SH-SY5Y (cell line): ENCODE measurements around the gene MOSMO.

Experiments
- GATA2 ChIP-seq: IDR thresholded peaks from 2 replicates; pipeline ENCODE4 v1.6.1; 2011; ENCODE audit warnings: mild to moderate bottlenecking, low read depth, low read length
- GATA3 ChIP-seq: IDR thresholded peaks from 2 replicates; pipeline ENCODE4 v1.6.1; 2011; ENCODE audit warnings: low read depth, mild to moderate bottlenecking, low read length, moderate library complexity

The MOSMO gene

GRCh38 chr16:22124583-22125284 lies 116.8 kb downstream of the MOSMO start:
- TF ChIP-seq GATA3 (no peak), GATA2 (no peak)

DNA sequence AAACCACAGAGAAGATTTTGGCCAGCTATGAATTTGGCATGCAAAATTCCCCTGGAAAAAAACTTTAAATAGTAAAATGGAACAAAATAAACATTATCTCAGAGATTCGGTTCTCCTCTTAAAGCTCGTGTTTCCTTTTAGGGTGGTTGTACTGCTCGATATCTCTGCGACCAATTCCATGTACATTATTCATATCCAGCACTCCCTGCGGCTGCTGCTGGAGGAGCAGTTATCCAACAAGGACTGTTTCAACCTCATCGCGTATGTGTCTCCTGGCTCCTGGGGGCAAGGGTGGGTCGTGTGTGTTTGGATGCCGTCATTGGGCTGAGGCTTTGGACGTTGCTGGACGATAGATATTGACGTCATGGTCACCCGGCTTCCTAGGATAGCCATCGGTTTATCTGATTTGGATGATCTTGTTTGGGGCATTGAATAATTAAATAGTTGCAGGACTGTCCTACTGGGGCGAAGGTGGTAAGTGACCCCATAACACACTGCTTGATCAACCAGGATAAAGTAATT lies 118.2 kb downstream of the MOSMO start:
- TF ChIP-seq GATA2 (no peak), GATA3 (no peak)

DNA sequence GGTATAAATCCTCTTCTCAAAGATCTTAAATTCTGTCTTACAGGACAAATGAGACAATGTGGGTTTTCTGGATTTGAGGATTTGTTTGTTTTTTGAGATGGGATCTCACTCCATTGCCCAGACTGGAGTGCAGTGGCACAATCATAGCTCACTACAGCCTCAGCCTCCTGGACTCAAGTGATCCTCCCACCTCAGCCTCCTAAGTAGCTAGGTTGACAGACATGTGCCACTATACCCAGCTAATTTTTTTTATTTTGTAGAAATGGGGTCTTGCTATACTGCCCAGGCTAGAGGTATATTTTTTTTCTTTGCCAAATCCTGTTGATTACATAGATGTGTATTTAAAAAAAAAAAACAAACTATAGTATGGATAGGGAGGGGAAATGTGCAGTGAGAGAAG lies 122.6 kb downstream of the MOSMO start:
- TF ChIP-seq GATA2 (no peak), GATA3 (no peak)

DNA sequence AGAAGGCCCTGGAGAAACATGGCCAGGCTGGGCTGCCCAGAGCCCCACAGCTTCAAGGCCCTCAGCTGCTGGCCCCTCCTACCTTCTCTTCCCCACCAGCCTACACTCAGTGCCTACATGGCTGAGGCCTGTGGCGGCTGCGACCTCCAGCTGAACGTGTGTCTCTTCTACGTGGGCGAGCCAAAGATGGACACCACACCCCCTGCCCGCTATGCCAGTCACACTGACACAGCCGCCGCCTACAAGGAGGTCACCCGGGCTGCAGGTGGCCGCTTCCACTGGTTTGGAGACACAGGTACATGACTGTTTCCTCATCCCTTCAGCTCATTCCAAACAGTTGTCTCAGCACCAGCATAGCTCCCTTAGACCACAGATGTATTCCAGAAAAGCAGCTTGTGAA lies 124.9 kb downstream of the MOSMO start:
- TF ChIP-seq GATA3 (no peak), GATA2 (no peak)
